Fibroblast of lung (primary cell): ENCODE data around the gene GJD3. TPM values are rescaled to one million over a fixed set of nuclear protein-coding genes. Genes with fewer than 3 reads are reported as not detected.

Experiments
- DNase-seq, 2 donors: peaks; one replicate each; pipeline versions ENCODE4 v3.0.0 to v3.0.0-alpha.2; 2010; ENCODE audit warnings: low read depth in 2 of 2
- H2AFZ ChIP-seq: 2 replicates; pipeline ENCODE4 v1.5.1; 2012; ENCODE audit warnings: low read length, control low read depth, inconsistent platforms
- H3K27ac ChIP-seq: 2 replicates; pipeline ENCODE4 v1.5.1; 2011; ENCODE audit warnings: low read length, control low read depth; ENCODE audit not compliant: insufficient read depth
- H3K27me3 ChIP-seq: 2 replicates; pipeline ENCODE4 v1.5.1; 2011; ENCODE audit warnings: mild to moderate bottlenecking, low read length; ENCODE audit not compliant: control insufficient read depth, insufficient read depth
- H3K36me3 ChIP-seq: 2 replicates; pipeline ENCODE4 v1.5.1; 2011; ENCODE audit warnings: low read length; ENCODE audit not compliant: control insufficient read depth, insufficient read depth
- H3K4me1 ChIP-seq: 2 replicates; pipeline ENCODE4 v1.5.1; 2011; ENCODE audit warnings: low read length; ENCODE audit not compliant: control insufficient read depth, insufficient read depth; ENCODE audit errors: extremely low read depth
- H3K4me2 ChIP-seq: 2 replicates; pipeline ENCODE4 v1.5.1; 2011; ENCODE audit warnings: low read length, control low read depth; ENCODE audit not compliant: insufficient read depth; ENCODE audit errors: extremely low read depth
- H3K4me3 ChIP-seq, 4 experiments: fragments of 200-600 bp in 1 of 4; sonication (generic) in 1 of 4; replicated peaks in 1 of 4; 2 replicates each; pipeline ENCODE4 v1.5.1; 2011 to 2016; ENCODE audit warnings: low read length in 4 of 4, low read depth in 3 of 4, mild to moderate bottlenecking in 3 of 4, control low read depth in 2 of 4, inconsistent platforms in 1 of 4, mixed read lengths in 1 of 4; ENCODE audit not compliant: insufficient read depth in 1 of 4; ENCODE audit errors: control extremely low read depth in 1 of 4
- H3K79me2 ChIP-seq: 2 replicates; pipeline ENCODE4 v1.5.1; 2012; ENCODE audit warnings: mild to moderate bottlenecking, low read length, inconsistent platforms; ENCODE audit not compliant: control insufficient read depth, insufficient read depth
- H3K9ac ChIP-seq: 2 replicates; pipeline ENCODE4 v1.5.1; 2011; ENCODE audit warnings: mild to moderate bottlenecking, low read length, control low read depth; ENCODE audit not compliant: insufficient read depth
- H3K9me3 ChIP-seq: 2 replicates; pipeline ENCODE4 v1.5.1; 2012; ENCODE audit warnings: low read depth, low read length; ENCODE audit not compliant: control insufficient read depth, insufficient read depth
- H4K20me1 ChIP-seq: 2 replicates; pipeline ENCODE4 v1.5.1; 2011; ENCODE audit warnings: low read length; ENCODE audit not compliant: control insufficient read depth, insufficient read depth; ENCODE audit errors: extremely low read depth
- EZH2 ChIP-seq: IDR thresholded peaks from 2 replicates; pipeline ENCODE4 v1.5.1; 2012; ENCODE audit warnings: low read length, control low read depth, mild to moderate bottlenecking; ENCODE audit errors: missing control alignments
- polyA plus RNA-seq, 2 donors: library from polyadenylated mRNA; depleted of rRNA in 1 of 2; stranded (reverse) in 1 of 2; unstranded in 1 of 2; fragments of >200 nt; gene quantifications; 2 replicates each; pipeline ENCODE4 v1.2.1, GENCODE V29; 2011 to 2012; ENCODE audit warnings: missing spikeins in 1 of 2
- total RNA-seq: library from RNA; depleted of rRNA; stranded (reverse); fragments of >200 nt; gene quantifications from 2 replicates; pipeline ENCODE4 v1.2.1, GENCODE V29; 2014
- TF ChIP-seq, protein P1 (sequence below), 2 donors: IDR thresholded peaks in 1 of 2; conservative IDR thresholded peaks in 1 of 2; 1 replicate in 1 of 2; 2 replicates in 1 of 2; pipeline ENCODE4 v1.5.1; 2011 to 2012; ENCODE audit warnings: low read length in 2 of 2, control low read depth in 1 of 2, inconsistent platforms in 1 of 2, low read depth in 1 of 2, mild to moderate bottlenecking in 1 of 2

The GJD3 gene
- total and polyA plus RNA-seq, 2 donors (not counting 1 experiment from before 2014, with no cell fraction given) = 0.99 to 4.3 TPM

DNA sequence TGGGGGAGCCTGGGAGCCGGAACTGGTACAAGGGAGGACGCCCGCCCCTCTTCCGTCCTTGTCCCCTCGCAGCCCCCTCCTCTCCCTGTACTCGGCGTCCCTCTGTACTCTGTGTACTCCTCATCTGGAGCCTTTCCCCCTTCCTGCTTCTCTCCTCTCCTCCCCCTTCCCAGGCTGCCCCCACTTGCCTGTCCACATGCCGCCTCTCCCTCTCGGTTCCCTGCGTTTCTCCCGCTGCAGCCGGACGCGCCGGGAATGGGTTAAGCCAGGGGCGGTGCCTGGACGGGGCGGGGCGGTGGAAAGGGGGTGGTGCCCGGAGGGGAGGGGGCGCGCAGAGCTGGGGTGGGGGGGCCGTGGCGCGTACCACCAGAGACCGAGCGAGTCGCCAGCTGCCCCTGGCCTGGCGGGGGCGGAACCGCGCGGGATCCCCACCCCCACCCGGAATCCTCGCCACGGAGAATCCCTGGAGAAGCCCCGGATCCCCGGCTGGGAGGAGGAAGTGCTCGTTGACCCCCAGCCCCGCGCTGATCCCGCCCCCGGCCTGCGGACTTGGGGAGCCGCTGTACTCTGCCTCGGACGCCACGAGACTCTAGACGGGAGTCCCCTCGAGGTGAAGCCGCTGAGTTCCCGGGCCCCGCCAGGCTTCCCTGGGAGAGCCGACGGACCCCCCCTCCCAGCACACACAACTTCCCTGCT, 22.6 kb downstream of the GJD3 start:
- peaks cover 29% of the 10 kb centered on the region for H3K4me1 ChIP-seq
- peak overlapping the region; percentile 77 for H3K9ac ChIP-seq
- H2AFZ ChIP-seq = no peak overlapping the region
- peak overlapping the region; percentile 92 for H3K4me2 ChIP-seq
- H3K27ac ChIP-seq = peak overlapping the region; percentile 86
- no peaks in the 10 kb centered on the region for H3K36me3 ChIP-seq
- no peaks in the 10 kb centered on the region for H4K20me1 ChIP-seq
- H3K9me3 ChIP-seq = no peaks in the 10 kb centered on the region
- peak; percentile 58 to 70 for DNase-seq
- H3K27me3 ChIP-seq = no peaks in the 10 kb centered on the region
- peaks cover 14% of the 10 kb centered on the region for H3K79me2 ChIP-seq
- peak overlapping the region; percentile 59 to 82 (median 76) for H3K4me3 ChIP-seq
- TF ChIP-seq, protein P1, sequence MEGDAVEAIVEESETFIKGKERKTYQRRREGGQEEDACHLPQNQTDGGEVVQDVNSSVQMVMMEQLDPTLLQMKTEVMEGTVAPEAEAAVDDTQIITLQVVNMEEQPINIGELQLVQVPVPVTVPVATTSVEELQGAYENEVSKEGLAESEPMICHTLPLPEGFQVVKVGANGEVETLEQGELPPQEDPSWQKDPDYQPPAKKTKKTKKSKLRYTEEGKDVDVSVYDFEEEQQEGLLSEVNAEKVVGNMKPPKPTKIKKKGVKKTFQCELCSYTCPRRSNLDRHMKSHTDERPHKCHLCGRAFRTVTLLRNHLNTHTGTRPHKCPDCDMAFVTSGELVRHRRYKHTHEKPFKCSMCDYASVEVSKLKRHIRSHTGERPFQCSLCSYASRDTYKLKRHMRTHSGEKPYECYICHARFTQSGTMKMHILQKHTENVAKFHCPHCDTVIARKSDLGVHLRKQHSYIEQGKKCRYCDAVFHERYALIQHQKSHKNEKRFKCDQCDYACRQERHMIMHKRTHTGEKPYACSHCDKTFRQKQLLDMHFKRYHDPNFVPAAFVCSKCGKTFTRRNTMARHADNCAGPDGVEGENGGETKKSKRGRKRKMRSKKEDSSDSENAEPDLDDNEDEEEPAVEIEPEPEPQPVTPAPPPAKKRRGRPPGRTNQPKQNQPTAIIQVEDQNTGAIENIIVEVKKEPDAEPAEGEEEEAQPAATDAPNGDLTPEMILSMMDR (conservative IDR thresholded peaks at IDR 0.05 in 1 of 2, IDR thresholded peaks at IDR 0.05 in 1 of 2; ENCODE audit: low read depth in 1 of 2, low read length in 2 of 2) = no peak
- no peak for TF ChIP-seq EZH2

DNA sequence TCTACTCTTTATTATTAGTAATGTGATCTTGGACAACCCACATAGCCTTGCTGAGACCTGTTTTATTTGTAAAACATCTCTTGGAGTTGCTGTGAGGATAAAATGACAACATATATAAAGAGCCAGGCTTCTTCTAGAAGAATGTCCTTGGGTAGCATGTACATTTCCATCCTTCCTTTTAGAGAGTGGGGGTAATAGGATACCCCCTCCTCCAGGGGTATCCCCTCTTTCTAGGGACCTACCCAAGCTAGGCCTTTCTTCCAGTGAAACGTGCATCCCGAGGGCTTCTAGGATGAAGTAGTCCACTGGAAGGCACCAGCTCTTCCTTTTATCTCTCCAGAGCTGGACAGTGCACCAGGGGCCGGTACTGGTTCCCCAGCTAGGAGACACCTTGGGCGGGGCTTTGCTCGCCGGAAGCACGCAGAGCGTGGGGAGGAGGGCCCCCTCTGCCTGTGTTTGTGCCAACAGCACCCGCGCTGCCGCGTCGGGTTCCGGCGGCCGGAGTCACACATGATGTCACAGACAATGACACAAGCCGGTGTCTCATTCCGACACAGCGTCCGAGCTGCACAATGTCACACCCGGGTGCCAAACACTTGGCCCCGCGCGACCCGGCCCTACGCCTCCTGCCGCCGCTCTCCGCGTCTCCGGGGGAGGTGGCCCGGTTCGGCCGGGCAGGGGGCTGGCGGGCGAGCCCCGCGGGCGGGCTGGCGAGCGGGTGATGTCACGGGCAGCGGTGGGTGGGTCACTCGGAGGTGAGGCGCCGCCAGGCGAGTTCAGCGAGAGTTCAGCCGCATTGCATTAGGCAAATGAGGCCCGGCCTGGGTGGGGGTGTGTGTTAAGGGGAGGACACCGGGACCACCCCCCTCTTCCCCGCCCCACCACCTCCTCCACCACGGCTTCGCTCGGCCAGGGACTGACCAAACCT, 23.4 kb downstream of the GJD3 start:
- Histone ChIP-seq H3K9ac (peak overlapping the region; percentile 77), H3K4me1 (peaks cover 23% of the 10 kb centered on the region), H4K20me1 (no peaks in the 10 kb centered on the region), H3K9me3 (no peaks in the 10 kb centered on the region), H3K27me3 (no peaks in the 10 kb centered on the region), H2AFZ (no peak overlapping the region), H3K27ac (peak overlapping the region; percentile 86), H3K4me2 (peak overlapping the region; percentile 80), H3K36me3 (no peaks in the 10 kb centered on the region), H3K79me2 (peaks cover 9% of the 10 kb centered on the region), H3K4me3 (peak overlapping the region; percentile 46 to 82 (median 76))
- DNase-seq = peak; percentile 62 to 81
- TF ChIP-seq EZH2 = no peak
- TF ChIP-seq, protein P1 (conservative IDR thresholded peaks at IDR 0.05 in 1 of 2, IDR thresholded peaks at IDR 0.05 in 1 of 2; ENCODE audit: low read depth in 1 of 2, low read length in 2 of 2) = no peak

DNA sequence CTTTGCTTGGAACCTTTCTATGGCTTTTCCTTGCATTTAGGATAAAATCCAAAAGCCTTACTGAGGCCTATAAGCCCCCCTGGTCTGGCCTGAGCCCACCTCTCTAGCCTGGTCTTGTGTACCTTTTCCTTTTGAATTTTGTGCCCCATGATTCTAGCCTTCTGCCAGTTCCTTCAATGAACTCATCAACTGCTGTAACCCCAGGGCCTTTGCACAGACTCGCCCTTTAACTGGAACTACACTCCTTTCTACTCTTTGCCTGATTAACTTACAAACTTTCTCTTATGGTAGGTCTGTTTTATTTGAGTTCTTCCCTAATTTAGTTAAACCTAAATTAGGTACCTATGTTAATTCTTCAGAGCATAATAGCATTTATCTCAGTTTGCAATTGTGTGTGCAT, 24.2 kb downstream of the GJD3 start:
- H3K79me2 ChIP-seq = peaks cover 4% of the 10 kb centered on the region
- no peak for DNase-seq
- H3K4me2 ChIP-seq = no peak overlapping the region
- H3K4me3 ChIP-seq = no peak overlapping the region
- H4K20me1 ChIP-seq = no peaks in the 10 kb centered on the region
- peaks cover 18% of the 10 kb centered on the region for H3K4me1 ChIP-seq
- no peak overlapping the region for H3K9ac ChIP-seq
- TF ChIP-seq EZH2 = no peak
- TF ChIP-seq, protein P1 (conservative IDR thresholded peaks at IDR 0.05 in 1 of 2, IDR thresholded peaks at IDR 0.05 in 1 of 2; ENCODE audit: low read depth in 1 of 2, low read length in 2 of 2) = no peak
- peak overlapping the region; percentile 10 for H3K27ac ChIP-seq
- H3K27me3 ChIP-seq = no peaks in the 10 kb centered on the region
- H3K36me3 ChIP-seq = no peaks in the 10 kb centered on the region
- H2AFZ ChIP-seq = no peak overlapping the region
- no peaks in the 10 kb centered on the region for H3K9me3 ChIP-seq
